T-cell (primary cell): ENCODE results near the gene SEC11A. TPM values are rescaled to one million over a fixed set of nuclear protein-coding genes. Genes with fewer than 3 reads are reported as not detected.

ENCODE experiments used
- ATAC-seq, 4 experiments: fragments of 200-7000 bp in 3 of 4; fragments of 150-1000 bp in 1 of 4; cut with Tn5 transposase; replicated peaks in 1 of 4; 1 replicate in 3 of 4; 2 replicates in 1 of 4; pipeline ENCODE4 v1.10.0; 2021; ENCODE audit warnings: moderate library complexity in 3 of 4, mild to moderate bottlenecking in 2 of 4, moderate number of reproducible peaks in 1 of 4
- CTCF ChIA-PET, 2 donors: fragments of 300-600 bp; sonication (Branson Sonifier 250); formaldehyde crosslinking; loops; one replicate each; lab custom pipeline; 2022; ENCODE audit warnings: antibody characterized with exemption in 2 of 2; lab: Charles Lee
- POLR2A ChIA-PET, 2 donors: fragments of 300-600 bp; sonication (Branson Sonifier 250); formaldehyde crosslinking; loops; one replicate each; lab custom pipeline; 2022; ENCODE audit warnings: antibody characterized with exemption in 2 of 2; lab: Charles Lee
- DNase-seq, 35 experiments: peaks; one replicate each; pipeline versions ENCODE4 v3.0.0 to v3.0.0-alpha.2; 2013 to 2023
- H3K27ac ChIP-seq: one replicate; pipeline ENCODE4 v1.5.1; 2013; ENCODE audit warnings: low read length
- H3K27me3 ChIP-seq, 2 experiments: replicated peaks in 1 of 2; 1 replicate in 1 of 2; 2 replicates in 1 of 2; pipeline versions ENCODE4 v1.6.1 to v1.7.0; 2013; ENCODE audit warnings: low read length in 1 of 2, mixed read lengths in 1 of 2; ENCODE audit not compliant: control insufficient read depth in 2 of 2, insufficient read depth in 2 of 2; ENCODE audit errors: extremely low read depth in 1 of 2
- H3K36me3 ChIP-seq, 2 donors: 1 replicate in 1 of 2; 2 replicates in 1 of 2; pipeline versions ENCODE4 v1.6.1 to v1.7.0; 2013; ENCODE audit warnings: low read length in 1 of 2; ENCODE audit not compliant: control insufficient read depth in 2 of 2, insufficient read depth in 1 of 2; ENCODE audit errors: extremely low read depth in 1 of 2
- H3K4me1 ChIP-seq, 2 experiments: 1 replicate in 1 of 2; 2 replicates in 1 of 2; pipeline versions ENCODE4 v1.6.1 to v1.7.0; 2013; ENCODE audit warnings: low read length in 2 of 2, mixed read lengths in 1 of 2; ENCODE audit not compliant: insufficient read depth in 2 of 2, control insufficient read depth in 1 of 2; ENCODE audit errors: extremely low read depth in 1 of 2
- H3K4me3 ChIP-seq, 2 donors: 1 replicate in 1 of 2; 2 replicates in 1 of 2; pipeline versions ENCODE4 v1.5.1 to v1.7.0; 2013; ENCODE audit warnings: mild to moderate bottlenecking in 2 of 2, low read length in 1 of 2, moderate library complexity in 1 of 2; ENCODE audit not compliant: control insufficient read depth in 1 of 2; ENCODE audit errors: extremely low read depth in 1 of 2
- H3K9me3 ChIP-seq: 2 replicates; pipeline ENCODE4 v1.7.0; 2013
- H3K27ac Mint-ChIP-seq, 2 donors: one replicate each; pipeline ENCODE4 v1.8.0; 2020 to 2021; ENCODE audit warnings: mild to moderate bottlenecking in 2 of 2, mixed read lengths in 2 of 2
- H3K27me3 Mint-ChIP-seq, 2 donors: one replicate each; pipeline ENCODE4 v1.8.0; 2021 to 2022; ENCODE audit warnings: mixed read lengths in 2 of 2
- H3K36me3 Mint-ChIP-seq: one replicate; pipeline ENCODE4 v1.8.0; 2021; ENCODE audit warnings: mixed read lengths
- H3K4me1 Mint-ChIP-seq, 3 donors: one replicate each; pipeline ENCODE4 v1.8.0; 2020 to 2022; ENCODE audit warnings: mixed read lengths in 3 of 3, mild to moderate bottlenecking in 1 of 3
- H3K4me3 Mint-ChIP-seq, 3 donors: one replicate each; pipeline ENCODE4 v1.8.0; 2020 to 2022; ENCODE audit warnings: mild to moderate bottlenecking in 3 of 3, mixed read lengths in 3 of 3, moderate library complexity in 3 of 3
- H3K9me3 Mint-ChIP-seq, 3 donors: one replicate each; pipeline ENCODE4 v1.8.0; 2020 to 2022; ENCODE audit warnings: mixed read lengths in 3 of 3
- WGBS: methylation state at CpG from one replicate; pipeline ENCODE4 v1.1.5; 2013; ENCODE audit warnings: missing lambda C conversion rate; ENCODE audit not compliant: insufficient coverage; 5-methylcytosine and 5-hydroxymethylcytosine counted together
- total RNA-seq, 35 experiments: library from RNA in 6 of 35; stranded (reverse) in 6 of 35; fragments of 120-200 nt in 1 of 35; gene quantifications; one replicate each; pipeline versions ENCODE4 v1.2.1 to v1.2.4 and lab custom pipeline; 2013 to 2026

Gene SEC11A
- total RNA-seq (10 to 100 TPM; 52.3 to 68.9 (median 66.5) TPM), total RNA-seq (lab: John Stamatoyannopoulos, UW) (33.6 to 103 (median 57.9) reads per million in 29 experiments)
- 86.9 TPM for total RNA-seq (2013)

DNA sequence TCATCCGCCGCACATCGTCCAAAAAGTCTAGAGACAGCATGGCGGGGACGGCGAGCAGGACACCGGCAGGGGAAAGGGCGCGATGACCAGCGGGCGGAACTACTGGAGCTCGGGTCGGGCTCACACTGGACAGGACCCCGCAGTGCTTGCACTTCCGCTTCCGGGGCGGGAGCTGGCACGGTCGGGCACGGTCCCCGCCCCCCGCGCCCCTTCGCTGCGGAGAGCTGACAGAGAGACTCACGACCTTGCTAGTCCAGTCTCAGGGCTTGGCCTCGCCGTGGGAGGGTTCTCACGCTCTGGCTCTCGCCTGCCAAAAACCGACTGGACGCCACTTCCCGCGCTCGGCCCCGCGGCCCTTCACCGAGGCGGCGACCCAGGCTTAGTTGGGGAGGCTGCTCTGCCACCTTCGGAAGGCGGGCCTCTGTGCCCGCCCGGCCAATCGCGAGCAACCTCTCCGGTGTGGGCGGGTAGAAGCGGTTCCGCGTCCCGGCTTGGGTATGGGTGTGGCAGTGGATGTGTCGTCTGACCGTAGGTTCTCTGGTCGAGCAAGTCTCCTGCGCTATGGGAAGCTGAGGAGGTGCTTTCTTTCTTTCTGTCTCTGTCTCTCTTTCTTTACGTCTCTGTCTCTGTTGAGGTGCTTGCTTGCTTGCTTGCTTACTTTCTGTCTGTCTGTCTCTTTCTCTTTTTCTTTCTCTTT is at the start of gene SEC11A:
SEC11A (minus strand) TSS at position 104 of the 697 bp plus-strand sequence; CDS start at position 40, 64 bp downstream.
- H3K27me3 Mint-ChIP-seq, result no peaks in the 10 kb centered on the region
- CTCF ChIA-PET, result interaction anchor here in 1 of 2 donors (0.5 to 2.5 kb wide), 7 partner anchors 9 to 321 kb away, joined by 3 to 13 read pairs (median 3); no protein-coding TSS in a partner anchor

DNA sequence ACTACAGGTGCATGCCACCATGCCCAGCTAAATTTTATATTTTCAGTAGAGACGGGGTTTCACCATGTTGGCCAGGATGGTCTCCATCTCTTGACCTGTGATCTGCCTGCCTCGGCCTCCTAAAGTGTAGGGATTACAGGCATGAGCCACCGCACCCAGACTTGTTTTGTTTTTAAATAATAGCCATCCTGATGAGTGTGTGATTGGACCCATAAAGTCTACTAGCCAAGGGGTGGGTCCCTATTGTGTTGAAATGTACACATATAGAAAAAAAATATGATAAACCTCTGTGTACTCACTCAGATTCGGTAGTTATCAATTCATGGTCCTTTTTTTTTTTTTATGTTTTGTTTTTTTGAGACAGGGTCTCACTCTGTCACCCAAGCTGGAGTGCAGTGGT is 49.7 kb upstream of the SEC11A start:
- DNase-seq, result no peak
- peaks cover 26% of the 10 kb centered on the region for H3K36me3 Mint-ChIP-seq
- ChIA-PET POLR2A (no interaction called here), CTCF (interaction anchor here (0.7 kb wide), 2 partner anchors 18 to 112 kb away, joined by 4 to 5 read pairs; partner anchors contain the start of gene WDR73 (in 1 of the 2))
- Histone ChIP-seq H3K4me1 (peaks cover 15 to 23% of the 10 kb centered on the region in 2 experiments), H3K27ac (no peak overlapping the region), H3K36me3 (peaks cover 7 to 36% of the 10 kb centered on the region in 2 donors), H3K4me3 (no peak overlapping the region), H3K27me3 (no peaks in the 10 kb centered on the region), H3K9me3 (no peaks in the 10 kb centered on the region)
- no peak overlapping the region for H3K4me3 Mint-ChIP-seq
- WGBS, result no CpG with 5 or more reads among the region's 4 CpGs
- H3K27me3 Mint-ChIP-seq, result no peaks in the 10 kb centered on the region
- H3K27ac Mint-ChIP-seq, result no peak overlapping the region
- no peak for ATAC-seq
- H3K4me1 Mint-ChIP-seq, result peaks cover 19 to 27% (median 20%) of the 10 kb centered on the region in 3 donors
- no peaks in the 10 kb centered on the region for H3K9me3 Mint-ChIP-seq

More for the DNA sequence above, at the start of gene SEC11A:
- DNase-seq, result peak; percentile 80 to 93 (median 88)
- peak; percentile 96 to 97 (median 96) for ATAC-seq
- peak within 1 kb of the TSS; percentile 78 for H3K27ac ChIP-seq
- POLR2A ChIA-PET, result interaction anchor here (0.5 to 1.5 kb wide), 6 partner anchors 9 to 86 kb away, joined by 3 to 7 read pairs (median 5); no protein-coding TSS in a partner anchor
- Mint-ChIP-seq H3K9me3 (no peaks in the 10 kb centered on the region), H3K4me3 (peak within 1 kb of the TSS; percentile 88 to 97 (median 89)), H3K4me1 (peaks cover 47 to 63% (median 49%) of the 10 kb centered on the region in 3 donors), H3K36me3 (peaks cover 6% of the 10 kb centered on the region), H3K27ac (peak within 1 kb of the TSS; percentile 97 to 98)
- no peaks in the 10 kb centered on the region for H3K9me3 ChIP-seq
- no peaks in the 10 kb centered on the region for H3K27me3 ChIP-seq
- H3K4me3 ChIP-seq, result peak within 1 kb of the TSS; percentile 65 to 95
- H3K36me3 ChIP-seq, result peaks cover 0 to under 1% of the 10 kb centered on the region in 2 donors
- peaks cover 25% of the 10 kb centered on the region in 2 experiments for H3K4me1 ChIP-seq
- WGBS, result under 1% methylated on average over 49 of the region's 57 CpGs

DNA sequence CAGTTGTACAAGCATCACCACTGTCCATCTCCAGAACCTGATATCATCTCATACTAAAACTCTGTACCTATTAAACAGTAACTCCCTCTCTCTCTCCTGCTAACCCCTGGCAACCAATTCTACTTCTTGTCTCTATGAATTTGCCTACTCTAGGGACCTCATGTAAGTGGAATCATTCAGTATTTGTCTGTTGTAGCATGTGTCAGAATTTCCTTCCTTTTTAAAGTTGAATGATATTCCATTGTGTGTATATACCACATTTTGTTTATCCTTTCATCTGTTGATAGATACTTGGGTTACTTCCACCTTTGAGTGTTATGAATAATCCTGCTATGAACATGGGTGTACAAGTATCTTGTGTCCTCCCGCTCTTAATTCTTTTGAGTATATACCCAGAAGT is 49.0 kb upstream of the SEC11A start:
- peaks cover 13 to 21% (median 14%) of the 10 kb centered on the region in 3 donors for H3K4me1 Mint-ChIP-seq
- peak overlapping the region in 1 of 2 donors; percentile 16 for H3K27ac Mint-ChIP-seq
- no peaks in the 10 kb centered on the region for H3K27me3 Mint-ChIP-seq
- POLR2A ChIA-PET, result no interaction called here
- DNase-seq (no peak), ATAC-seq (no peak)
- Histone ChIP-seq H3K9me3 (no peaks in the 10 kb centered on the region), H3K27ac (no peak overlapping the region), H3K27me3 (no peaks in the 10 kb centered on the region), H3K36me3 (peaks cover 7 to 36% of the 10 kb centered on the region in 2 donors), H3K4me1 (peaks cover 19 to 30% of the 10 kb centered on the region in 2 experiments), H3K4me3 (no peak overlapping the region)
- H3K4me3 Mint-ChIP-seq, result no peak overlapping the region
- H3K36me3 Mint-ChIP-seq, result peaks cover 22% of the 10 kb centered on the region
- CTCF ChIA-PET, result no interaction called here
- no CpG with 5 or more reads among the region's 1 CpG for WGBS
- H3K9me3 Mint-ChIP-seq, result no peaks in the 10 kb centered on the region

DNA sequence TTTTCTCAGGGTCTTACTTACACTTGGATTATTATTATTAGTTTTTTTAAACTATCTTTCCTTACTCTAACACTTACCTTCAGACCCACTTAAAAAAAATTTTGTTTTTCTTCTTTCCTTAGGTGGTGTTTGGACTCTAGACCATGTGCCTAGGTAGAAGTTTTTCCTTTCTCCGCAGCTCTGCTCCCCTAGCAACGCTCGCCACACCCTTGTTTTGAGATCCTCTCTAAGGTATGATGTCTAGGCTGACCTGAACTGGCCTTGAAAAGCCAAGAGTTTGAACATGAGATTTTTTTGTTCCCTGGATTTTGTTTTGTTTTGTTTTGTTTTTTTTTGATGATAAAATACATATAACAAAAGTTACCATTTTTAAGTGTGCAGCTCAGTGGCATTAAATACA is 48.6 kb upstream of the SEC11A start:
- H3K36me3 Mint-ChIP-seq, result peaks cover 19% of the 10 kb centered on the region
- ChIA-PET CTCF (no interaction called here), POLR2A (no interaction called here)
- H3K4me3 Mint-ChIP-seq, result no peak overlapping the region
- no peak for DNase-seq
- no peaks in the 10 kb centered on the region for H3K27me3 Mint-ChIP-seq
- H3K27ac Mint-ChIP-seq, result peak overlapping the region; percentile 16 to 30
- no peak overlapping the region for H3K4me3 ChIP-seq
- peaks cover 9 to 19% (median 11%) of the 10 kb centered on the region in 3 donors for H3K4me1 Mint-ChIP-seq
- WGBS, result no CpG with 5 or more reads among the region's 3 CpGs
- H3K27ac ChIP-seq, result no peak overlapping the region
- peaks cover 19 to 33% of the 10 kb centered on the region in 2 experiments for H3K4me1 ChIP-seq
- H3K9me3 ChIP-seq, result no peaks in the 10 kb centered on the region
- H3K27me3 ChIP-seq, result no peaks in the 10 kb centered on the region
- H3K9me3 Mint-ChIP-seq, result no peaks in the 10 kb centered on the region
- no peak for ATAC-seq
- H3K36me3 ChIP-seq, result peaks cover 7 to 36% of the 10 kb centered on the region in 2 donors

GRCh38 chr15:84762840-84763572 is 47.1 kb upstream of the SEC11A start:
- H3K4me1 ChIP-seq, result peaks cover 24 to 43% of the 10 kb centered on the region in 2 experiments
- H3K27me3 Mint-ChIP-seq, result no peaks in the 10 kb centered on the region
- H3K9me3 Mint-ChIP-seq, result no peaks in the 10 kb centered on the region
- H3K27ac ChIP-seq, result no peak overlapping the region
- H3K4me3 ChIP-seq, result no peak overlapping the region
- ATAC-seq, result no peak
- H3K9me3 ChIP-seq, result no peaks in the 10 kb centered on the region
- no peak overlapping the region for H3K4me3 Mint-ChIP-seq
- POLR2A ChIA-PET, result no interaction called here
- H3K27ac Mint-ChIP-seq, result peak overlapping the region in 1 of 2 donors; percentile 34
- no peak for DNase-seq
- 100% methylated on average over 1 of the region's 3 CpGs for WGBS
- H3K27me3 ChIP-seq, result no peaks in the 10 kb centered on the region
- H3K36me3 Mint-ChIP-seq, result peaks cover 12% of the 10 kb centered on the region
- CTCF ChIA-PET, result interaction anchor here in 1 of 2 donors (0.7 kb wide), 1 partner anchor 133 kb away, joined by 3 read pairs; no protein-coding TSS in a partner anchor
- H3K36me3 ChIP-seq, result peaks cover 7 to 24% of the 10 kb centered on the region in 2 donors
- H3K4me1 Mint-ChIP-seq, result peaks cover 0 to 17% (median 7%) of the 10 kb centered on the region in 3 donors

DNA sequence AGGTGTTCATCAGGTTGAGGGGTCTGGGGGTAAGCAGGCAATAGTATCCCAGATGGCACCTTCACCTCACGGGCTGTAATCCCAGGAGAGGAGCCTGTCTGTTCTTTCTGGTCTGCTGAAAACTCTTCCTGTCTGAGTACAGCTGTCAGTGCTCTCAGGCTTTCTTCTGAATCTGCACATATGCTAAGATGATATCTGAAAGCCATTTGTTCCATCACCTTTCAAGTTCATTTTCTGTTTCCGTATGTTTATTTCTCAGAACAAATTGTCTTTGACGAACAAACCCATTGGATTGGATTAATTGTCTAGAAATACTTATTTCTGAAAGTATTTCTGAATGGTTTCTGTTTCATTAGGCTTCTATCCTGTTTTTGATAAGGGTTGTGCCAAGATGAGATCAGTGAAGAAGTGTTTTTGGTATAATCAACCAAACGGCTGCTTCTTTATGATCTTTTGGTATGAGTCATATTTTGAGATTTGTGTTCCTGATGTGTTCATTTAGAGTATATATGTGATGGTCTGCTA is 45.7 kb upstream of the SEC11A start:
- ChIA-PET CTCF (no interaction called here), POLR2A (no interaction called here)
- peak overlapping the region; percentile 45 for H3K27ac ChIP-seq
- H3K4me3 ChIP-seq, result no peak overlapping the region
- H3K4me1 ChIP-seq, result peaks cover 24 to 48% of the 10 kb centered on the region in 2 experiments
- no peaks in the 10 kb centered on the region for H3K9me3 ChIP-seq
- peak; percentile 69 to 83 (median 74) for ATAC-seq
- Mint-ChIP-seq H3K4me3 (no peak overlapping the region), H3K9me3 (no peaks in the 10 kb centered on the region), H3K36me3 (peaks cover 12% of the 10 kb centered on the region), H3K4me1 (peaks cover 5 to 17% (median 10%) of the 10 kb centered on the region in 3 donors), H3K27ac (no peak overlapping the region), H3K27me3 (no peaks in the 10 kb centered on the region)
- H3K36me3 ChIP-seq, result peaks cover 6 to 11% of the 10 kb centered on the region in 2 donors
- no peaks in the 10 kb centered on the region for H3K27me3 ChIP-seq
- 0% methylated on average over 1 of the region's 4 CpGs for WGBS
- peak in 1 of 35 experiments; percentile 30 for DNase-seq
